CD8-positive, alpha-beta memory T cell (primary cell): ENCODE data around the gene CUX1. TPM values are rescaled to one million over a fixed set of nuclear protein-coding genes. Genes with fewer than 3 reads are reported as not detected.

Source experiments
- CTCF ChIA-PET: fragments of 350-600 bp; sonication (Branson Sonifier 250); formaldehyde crosslinking; loops from one replicate; lab custom pipeline; 2021; ENCODE audit warnings: antibody characterized with exemption; lab: Charles Lee
- POLR2A ChIA-PET: fragments of 350-600 bp; sonication (Branson Sonifier 250); formaldehyde crosslinking; loops from one replicate; lab custom pipeline; 2021; ENCODE audit warnings: antibody characterized with exemption; lab: Charles Lee
- DNase-seq, 5 donors: peaks; one replicate each; pipeline versions ENCODE4 v3.0.0 to v3.0.0-alpha.2; 2020 to 2022; ENCODE audit warnings: mixed read lengths in 1 of 5
- H3K27ac ChIP-seq: one replicate; pipeline ENCODE4 v1.7.0; 2013; ENCODE audit warnings: low read depth, mild to moderate bottlenecking, low read length, moderate library complexity
- H3K27me3 ChIP-seq: 2 replicates; pipeline ENCODE4 v1.7.0; 2013; ENCODE audit warnings: low read length, mild to moderate bottlenecking; ENCODE audit not compliant: insufficient read depth, poor library complexity, severe bottlenecking
- H3K36me3 ChIP-seq: 2 replicates; pipeline ENCODE4 v1.7.0; 2013; ENCODE audit warnings: mild to moderate bottlenecking, low read length, moderate library complexity; ENCODE audit not compliant: insufficient read depth
- H3K4me1 ChIP-seq: 2 replicates; pipeline ENCODE4 v1.7.0; 2013; ENCODE audit warnings: mild to moderate bottlenecking, low read length, moderate library complexity; ENCODE audit not compliant: insufficient read depth
- H3K4me3 ChIP-seq: 2 replicates; pipeline ENCODE4 v1.7.0; 2013; ENCODE audit warnings: mild to moderate bottlenecking, low read length
- H3K9me3 ChIP-seq: 2 replicates; pipeline ENCODE4 v1.7.0; 2013; ENCODE audit warnings: mild to moderate bottlenecking, low read length
- H3K27ac Mint-ChIP-seq, 8 donors: one replicate each; pipeline ENCODE4 v1.8.0; 2020 to 2021; ENCODE audit warnings: mixed read lengths in 8 of 8, mild to moderate bottlenecking in 6 of 8, inconsistent platforms in 3 of 8, moderate library complexity in 3 of 8
- H3K27me3 Mint-ChIP-seq, 2 donors: one replicate each; pipeline ENCODE4 v1.8.0; 2020 to 2021; ENCODE audit warnings: mixed read lengths in 2 of 2, mild to moderate bottlenecking in 1 of 2, moderate library complexity in 1 of 2
- H3K36me3 Mint-ChIP-seq, 3 donors: one replicate each; pipeline ENCODE4 v1.8.0; 2020 to 2021; ENCODE audit warnings: mixed read lengths in 3 of 3, inconsistent platforms in 1 of 3, mild to moderate bottlenecking in 1 of 3
- H3K4me1 Mint-ChIP-seq, 3 donors: one replicate each; pipeline ENCODE4 v1.8.0; 2020 to 2021; ENCODE audit warnings: mixed read lengths in 3 of 3, inconsistent platforms in 1 of 3, mild to moderate bottlenecking in 1 of 3
- H3K4me3 Mint-ChIP-seq, 7 donors: one replicate each; pipeline ENCODE4 v1.8.0; 2020 to 2021; ENCODE audit warnings: mixed read lengths in 7 of 7, mild to moderate bottlenecking in 6 of 7, moderate library complexity in 4 of 7, inconsistent platforms in 2 of 7
- H3K9me3 Mint-ChIP-seq, 5 donors: one replicate each; pipeline ENCODE4 v1.8.0; 2020 to 2022; ENCODE audit warnings: mixed read lengths in 5 of 5, mild to moderate bottlenecking in 3 of 5, moderate library complexity in 2 of 5, inconsistent platforms in 1 of 5
- polyA plus RNA-seq: library from polyadenylated mRNA; unstranded; fragments of 300-500 nt; fragmentation: Illumina TruSeq; gene quantifications from one replicate; pipeline ENCODE4 v1.2.3, GENCODE V29; 2021
- total RNA-seq, 2 experiments: library from RNA; stranded (reverse); gene quantifications; one replicate each; pipeline ENCODE4 v1.2.3, GENCODE V29; 2021

CUX1 gene
- total and polyA plus RNA-seq, 3 experiments from 2014 or later, result 23.2 to 26.4 (median 23.6) TPM

GRCh38 chr7:101942603-101943210, 125.3 kb downstream of the CUX1 start:
- peaks cover 6 to 14% (median 8%) of the 10 kb centered on the region in 3 donors for H3K4me1 Mint-ChIP-seq
- no peak for DNase-seq
- no peak overlapping the region for H3K4me3 Mint-ChIP-seq
- Histone ChIP-seq H3K27me3 (no peaks in the 10 kb centered on the region), H3K4me3 (no peak overlapping the region), H3K9me3 (no peaks in the 10 kb centered on the region), H3K36me3 (no peaks in the 10 kb centered on the region), H3K4me1 (no peaks in the 10 kb centered on the region), H3K27ac (no peak overlapping the region)
- POLR2A ChIA-PET, result no interaction called here
- H3K9me3 Mint-ChIP-seq, result no peaks in the 10 kb centered on the region
- no peak overlapping the region for H3K27ac Mint-ChIP-seq
- H3K27me3 Mint-ChIP-seq, result no peaks in the 10 kb centered on the region
- CTCF ChIA-PET, result no interaction called here
- peaks cover 0 to 1% (median 0%) of the 10 kb centered on the region in 3 donors for H3K36me3 Mint-ChIP-seq

- H3K27ac ChIP-seq, result no peak overlapping the region
- no peaks in the 10 kb centered on the region for H3K36me3 Mint-ChIP-seq
- ChIA-PET POLR2A (no interaction called here), CTCF (no interaction called here)
- H3K36me3 ChIP-seq, result no peaks in the 10 kb centered on the region
- H3K4me3 ChIP-seq, result no peak overlapping the region
- no peak overlapping the region for H3K27ac Mint-ChIP-seq
- H3K4me1 ChIP-seq, result no peaks in the 10 kb centered on the region
- H3K4me1 Mint-ChIP-seq, result peaks cover 6 to 14% (median 8%) of the 10 kb centered on the region in 3 donors
- H3K4me3 Mint-ChIP-seq, result no peak overlapping the region
- no peaks in the 10 kb centered on the region for H3K27me3 Mint-ChIP-seq
- no peaks in the 10 kb centered on the region for H3K9me3 ChIP-seq
- H3K27me3 ChIP-seq, result no peaks in the 10 kb centered on the region
- H3K9me3 Mint-ChIP-seq, result no peaks in the 10 kb centered on the region
- DNase-seq, result no peak
These were observed 125.9 kb downstream of the CUX1 start for GRCh38 chr7:101943306-101943705.

GRCh38 chr7:101943889-101944600, 126.6 kb downstream of the CUX1 start:
- ChIA-PET POLR2A (no interaction called here), CTCF (no interaction called here)
- Mint-ChIP-seq H3K27ac (no peak overlapping the region), H3K9me3 (no peaks in the 10 kb centered on the region), H3K36me3 (peaks cover 0 to 2% (median 0%) of the 10 kb centered on the region in 3 donors), H3K4me1 (peaks cover 6 to 14% (median 7%) of the 10 kb centered on the region in 3 donors), H3K27me3 (no peaks in the 10 kb centered on the region), H3K4me3 (no peak overlapping the region)
- no peaks in the 10 kb centered on the region for H3K27me3 ChIP-seq
- DNase-seq, result no peak
- no peaks in the 10 kb centered on the region for H3K4me1 ChIP-seq
- H3K36me3 ChIP-seq, result no peaks in the 10 kb centered on the region
- H3K4me3 ChIP-seq, result no peak overlapping the region
- no peak overlapping the region for H3K27ac ChIP-seq
- H3K9me3 ChIP-seq, result no peaks in the 10 kb centered on the region

- CTCF ChIA-PET, result no interaction called here
- no peak overlapping the region for H3K27ac ChIP-seq
- H3K36me3 Mint-ChIP-seq, result peaks cover 0 to 2% (median 0%) of the 10 kb centered on the region in 3 donors
- H3K36me3 ChIP-seq, result no peaks in the 10 kb centered on the region
- H3K4me1 Mint-ChIP-seq, result peaks cover 5 to 14% (median 6%) of the 10 kb centered on the region in 3 donors
- H3K27ac Mint-ChIP-seq, result no peak overlapping the region
- H3K4me1 ChIP-seq, result no peaks in the 10 kb centered on the region
- no peaks in the 10 kb centered on the region for H3K9me3 Mint-ChIP-seq
- DNase-seq, result no peak
- POLR2A ChIA-PET, result no interaction called here
- no peak overlapping the region for H3K4me3 ChIP-seq
- no peak overlapping the region for H3K4me3 Mint-ChIP-seq
- H3K27me3 Mint-ChIP-seq, result no peaks in the 10 kb centered on the region
- no peaks in the 10 kb centered on the region for H3K9me3 ChIP-seq
- H3K27me3 ChIP-seq, result no peaks in the 10 kb centered on the region
These were observed 127.2 kb downstream of the CUX1 start for GRCh38 chr7:101944611-101945010.

GRCh38 chr7:101945034-101945758, 127.8 kb downstream of the CUX1 start:
- Mint-ChIP-seq H3K27ac (no peak overlapping the region), H3K9me3 (no peaks in the 10 kb centered on the region), H3K4me1 (peaks cover 5 to 14% (median 6%) of the 10 kb centered on the region in 3 donors), H3K4me3 (no peak overlapping the region), H3K27me3 (no peaks in the 10 kb centered on the region), H3K36me3 (peaks cover 0 to 2% (median 0%) of the 10 kb centered on the region in 3 donors)
- ChIA-PET CTCF (no interaction called here), POLR2A (no interaction called here)
- DNase-seq, result no peak
- Histone ChIP-seq H3K4me1 (no peaks in the 10 kb centered on the region), H3K36me3 (no peaks in the 10 kb centered on the region), H3K27ac (no peak overlapping the region), H3K27me3 (no peaks in the 10 kb centered on the region), H3K4me3 (no peak overlapping the region), H3K9me3 (no peaks in the 10 kb centered on the region)

GRCh38 chr7:101947899-101948298, 130.5 kb downstream of the CUX1 start:
- POLR2A ChIA-PET, result no interaction called here
- Mint-ChIP-seq H3K27ac (no peak overlapping the region), H3K4me1 (peaks cover 8 to 12% (median 9%) of the 10 kb centered on the region in 3 donors), H3K27me3 (no peaks in the 10 kb centered on the region), H3K36me3 (peaks cover 0 to 2% (median 0%) of the 10 kb centered on the region in 3 donors), H3K4me3 (no peak overlapping the region), H3K9me3 (no peaks in the 10 kb centered on the region)
- Histone ChIP-seq H3K27me3 (no peaks in the 10 kb centered on the region), H3K4me3 (no peak overlapping the region), H3K27ac (no peak overlapping the region), H3K36me3 (no peaks in the 10 kb centered on the region), H3K9me3 (no peaks in the 10 kb centered on the region), H3K4me1 (no peaks in the 10 kb centered on the region)
- CTCF ChIA-PET, result no interaction called here
- no peak for DNase-seq

GRCh38 chr7:101948650-101949049, 131.2 kb downstream of the CUX1 start:
- no peak overlapping the region for H3K27ac Mint-ChIP-seq
- POLR2A ChIA-PET, result no interaction called here
- no peaks in the 10 kb centered on the region for H3K36me3 ChIP-seq

More at GRCh38 chr7:101948650-101949049, 131.2 kb downstream of the CUX1 start:
- H3K27ac ChIP-seq, result no peak overlapping the region
- H3K4me3 Mint-ChIP-seq, result no peak overlapping the region
- peaks cover 0 to 2% (median 1%) of the 10 kb centered on the region in 3 donors for H3K36me3 Mint-ChIP-seq
- H3K9me3 ChIP-seq, result no peaks in the 10 kb centered on the region
- no peaks in the 10 kb centered on the region for H3K9me3 Mint-ChIP-seq
- CTCF ChIA-PET, result no interaction called here
- no peaks in the 10 kb centered on the region for H3K27me3 Mint-ChIP-seq
- no peaks in the 10 kb centered on the region for H3K27me3 ChIP-seq
- no peak overlapping the region for H3K4me3 ChIP-seq
- H3K4me1 ChIP-seq, result no peaks in the 10 kb centered on the region
- DNase-seq, result no peak
- H3K4me1 Mint-ChIP-seq, result peaks cover 14 to 20% (median 16%) of the 10 kb centered on the region in 3 donors
